Breast epithelium (tissue), 3 donors: ENCODE results near the gene EPM2A.

ENCODE experiments used
- CTCF ChIP-seq, 3 donors: fragments of 450-650 bp; IDR thresholded peaks; one replicate each; pipeline ENCODE4 v1.5.1; 2016 to 2017; ENCODE audit warnings: antibody characterized with exemption in 3 of 3, mild to moderate bottlenecking in 3 of 3, moderate library complexity in 3 of 3
- POLR2A ChIP-seq: fragments of 450-650 bp; IDR thresholded peaks from one replicate; pipeline ENCODE4 v1.6.1; 2016; ENCODE audit warnings: antibody characterized with exemption, mild to moderate bottlenecking, moderate library complexity
- POLR2AphosphoS5 ChIP-seq, 3 donors: sonication (generic); formaldehyde crosslinking; IDR thresholded peaks; one replicate each; pipeline ENCODE4 v1.6.1; 2017; ENCODE audit warnings: antibody characterized with exemption in 3 of 3

GRCh38 chr6:145688493-145688905, 46.8 kb downstream of the EPM2A start:
- no peak for TF ChIP-seq CTCF (IDR thresholded peaks at IDR 0.05)
- no peak for TF ChIP-seq POLR2AphosphoS5 (IDR thresholded peaks at IDR 0.05)
- no peak for TF ChIP-seq POLR2A
